Iris pigment epithelial cell (primary cell): ENCODE data around the gene UGT1A9.
"Not testable (repeated sequence)": the region's sequence is repeated elsewhere in the genome, so short reads cannot be mapped to it uniquely, and the experiment has no call there.

Experiments used
- DNase-seq: peaks from one replicate; pipeline ENCODE4 v3.0.0-alpha.2; 2011; ENCODE audit warnings: low read depth

Gene UGT1A9

DNA sequence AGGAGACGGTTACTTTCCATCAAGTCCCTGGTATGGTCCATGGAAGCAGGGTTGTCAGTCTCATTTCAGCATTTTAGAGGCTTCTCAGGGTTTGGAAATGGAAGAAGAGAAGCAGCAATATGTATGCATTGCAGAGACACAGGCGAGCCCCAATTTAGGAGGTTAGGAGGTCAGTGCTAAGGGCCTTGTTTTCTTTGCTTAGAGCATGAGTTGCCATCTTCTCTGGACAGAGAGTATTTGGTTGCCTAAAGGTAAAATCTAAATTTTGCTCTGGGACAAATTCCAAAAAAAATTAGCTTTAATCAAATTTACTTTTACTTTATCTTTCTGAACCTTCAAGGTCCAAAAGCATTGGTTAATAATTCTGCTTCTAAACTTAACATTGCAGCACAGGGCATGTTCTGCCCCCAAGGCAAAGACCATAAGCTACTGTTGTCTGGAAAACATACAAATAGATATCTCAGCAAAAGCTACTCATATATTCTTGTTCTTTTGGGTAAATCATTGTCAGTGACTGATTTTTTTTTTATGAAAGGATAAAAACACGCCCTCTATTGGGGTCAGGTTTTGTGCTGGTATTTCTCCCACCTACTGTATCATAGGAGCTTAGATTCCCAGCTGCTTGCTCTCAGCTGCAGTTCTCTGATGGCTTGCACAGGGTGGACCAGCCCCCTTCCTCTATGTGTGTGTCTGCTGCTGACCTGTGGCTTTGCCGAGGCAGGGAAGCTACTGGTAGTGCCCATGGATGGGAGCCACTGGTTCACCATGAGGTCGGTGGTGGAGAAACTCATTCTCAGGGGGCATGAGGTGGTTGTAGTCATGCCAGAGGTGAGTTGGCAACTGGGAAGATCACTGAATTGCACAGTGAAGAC, at the start of gene UGT1A9:
UGT1A9 (plus strand) TSS at position 609 of the 872 bp plus-strand sequence; CDS start at position 646, 37 bp downstream.
- no peak for DNase-seq

DNA sequence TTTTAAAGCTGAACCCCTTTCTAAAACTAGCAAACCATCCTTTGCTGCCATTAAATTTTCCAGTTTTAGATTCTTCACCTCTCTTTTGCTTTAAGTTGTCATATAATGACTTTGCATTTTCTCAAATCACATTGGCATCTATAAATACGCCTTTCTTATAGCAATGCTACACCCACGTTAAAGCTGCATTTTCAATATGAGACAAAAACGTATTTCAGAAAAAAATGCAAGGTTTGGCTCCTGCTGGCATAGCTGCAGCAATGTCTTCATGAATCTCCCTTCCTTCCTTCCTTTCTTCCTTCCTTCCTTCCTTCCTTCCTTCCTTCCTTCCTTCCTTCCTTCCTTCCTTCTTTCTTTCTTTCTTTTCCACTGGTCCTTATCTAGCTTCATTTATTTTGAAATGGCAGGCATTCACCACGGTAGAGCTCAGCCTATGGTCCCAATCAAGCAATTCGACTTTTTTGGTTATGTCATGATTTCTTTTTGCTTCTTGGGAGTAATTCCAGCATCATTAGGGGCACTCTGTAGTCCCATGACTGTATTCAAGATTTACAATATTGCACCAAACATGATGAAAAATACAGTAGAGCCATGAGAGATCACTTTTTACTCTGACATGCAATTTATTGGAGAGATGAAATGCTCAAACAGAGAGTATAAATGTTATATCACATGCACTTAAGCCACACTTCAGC, 44.2 kb upstream of the UGT1A9 start:
- DNase-seq: no peak

DNA sequence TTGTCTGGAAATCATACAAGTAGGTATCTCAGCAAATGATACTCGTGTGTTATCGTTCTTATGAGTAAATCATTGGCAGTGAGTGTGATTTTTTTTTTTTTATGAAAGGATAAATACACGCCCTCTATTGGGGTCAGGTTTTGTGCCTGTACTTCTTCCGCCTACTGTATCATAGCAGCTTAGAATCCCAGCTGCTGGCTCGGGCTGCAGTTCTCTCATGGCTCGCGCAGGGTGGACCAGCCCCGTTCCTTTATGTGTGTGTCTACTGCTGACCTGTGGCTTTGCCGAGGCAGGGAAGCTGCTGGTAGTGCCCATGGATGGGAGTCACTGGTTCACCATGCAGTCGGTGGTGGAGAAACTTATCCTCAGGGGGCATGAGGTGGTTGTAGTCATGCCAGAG, 35.4 kb upstream of the UGT1A9 start, which contains the start of gene UGT1A10:
UGT1A10 (plus strand) TSS at position 143 of the 400 bp plus-strand sequence; CDS start at position 218, 75 bp downstream.
- DNase-seq: not testable (repeated sequence)

DNA sequence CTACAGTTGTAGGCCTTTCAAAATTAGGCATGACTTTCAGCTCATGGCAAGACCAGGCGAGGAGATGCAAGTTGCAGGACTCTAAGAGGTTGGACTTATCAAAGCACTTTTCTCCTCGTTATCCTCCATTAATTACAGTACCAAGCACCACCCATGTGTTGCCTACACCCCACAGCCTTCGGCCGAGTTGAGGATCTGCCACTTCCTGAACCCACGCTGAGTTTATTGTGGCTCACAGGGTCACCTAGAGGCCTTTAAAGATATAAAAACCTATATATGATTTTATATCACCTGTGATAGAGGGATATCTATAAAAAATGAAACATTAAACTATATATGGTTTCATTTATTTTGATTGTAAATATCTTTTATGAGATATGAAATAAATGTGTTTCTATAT, 32.9 kb upstream of the UGT1A9 start:
- DNase-seq: no peak

DNA sequence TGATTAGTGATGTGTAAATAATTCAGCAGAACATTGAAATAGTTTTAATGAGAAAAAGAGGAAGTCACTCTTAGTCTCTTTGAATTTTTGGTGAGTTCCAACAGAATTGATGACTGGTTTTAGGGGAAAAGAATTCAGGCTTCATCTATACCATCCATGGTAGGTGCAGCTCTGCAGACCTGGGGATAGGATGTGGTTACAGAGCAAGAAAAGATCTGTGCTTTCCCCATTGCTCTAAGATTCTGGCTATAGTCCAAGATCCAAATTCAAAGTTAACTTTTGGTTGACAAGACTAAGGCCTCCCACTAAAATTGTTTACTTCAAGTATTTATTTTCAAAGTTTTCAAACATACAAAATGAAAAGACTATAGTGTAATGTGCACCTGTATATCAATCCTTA, 31.8 kb upstream of the UGT1A9 start:
- no peak for DNase-seq

DNA sequence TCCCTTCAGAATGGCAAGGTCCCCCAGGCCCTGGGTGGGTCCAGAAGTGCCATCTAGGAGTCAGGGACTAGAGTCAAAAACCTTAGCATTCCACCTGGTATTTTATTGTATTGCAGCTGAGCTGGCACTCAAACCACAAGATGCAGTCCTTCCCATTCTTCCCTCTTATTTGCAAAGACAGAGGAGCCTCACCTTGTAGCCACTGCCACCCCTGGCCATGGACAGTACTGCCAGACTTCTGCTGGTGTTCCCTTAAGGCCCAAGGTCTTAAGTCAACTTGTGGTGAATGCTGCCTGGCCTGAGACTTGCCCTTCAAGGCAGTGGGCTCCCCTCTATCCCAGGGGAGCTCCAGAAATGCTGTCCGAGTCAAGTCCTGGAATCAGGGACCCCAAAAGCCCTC, 28.6 kb upstream of the UGT1A9 start:
- peak; percentile 20 for DNase-seq

DNA sequence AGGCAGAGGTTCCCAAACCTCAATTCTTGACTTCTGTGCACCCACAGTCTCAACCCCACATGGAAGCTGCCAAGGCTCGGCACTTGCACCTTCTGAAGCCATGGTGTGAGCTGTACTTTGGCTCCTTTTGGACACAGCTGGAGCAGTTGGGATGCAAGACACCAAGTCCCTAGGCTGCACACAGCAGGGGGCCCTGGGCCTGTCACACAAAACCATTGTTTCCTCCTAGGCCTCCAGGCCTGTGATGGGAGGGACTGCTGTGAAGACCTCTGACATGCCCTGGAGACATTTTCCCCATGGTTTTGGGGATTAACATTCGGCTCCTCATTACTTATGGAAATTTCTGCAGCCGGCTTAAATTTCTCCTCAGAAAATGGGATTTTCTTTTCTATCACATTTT, 25.7 kb upstream of the UGT1A9 start:
- DNase-seq: not testable (repeated sequence)

DNA sequence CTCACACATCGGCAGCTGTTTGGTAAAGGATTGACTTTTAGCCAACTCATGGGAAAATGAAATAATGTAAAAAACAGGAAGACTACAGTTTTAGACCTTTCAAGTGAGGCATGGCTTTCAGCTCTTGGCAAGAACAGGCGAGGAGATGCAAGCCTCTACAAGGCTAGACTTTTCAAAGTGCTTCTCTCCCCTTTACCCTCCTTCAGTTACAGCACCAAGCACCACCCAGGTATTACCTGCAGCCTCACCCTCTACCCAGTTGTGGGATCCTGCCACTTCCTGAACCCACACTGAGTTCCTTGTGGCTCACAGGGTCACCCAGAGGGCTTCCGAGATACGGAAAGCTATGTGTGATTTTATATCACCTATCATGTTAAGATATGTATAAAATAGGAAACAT, 20.7 kb upstream of the UGT1A9 start:
- DNase-seq: no peak

DNA sequence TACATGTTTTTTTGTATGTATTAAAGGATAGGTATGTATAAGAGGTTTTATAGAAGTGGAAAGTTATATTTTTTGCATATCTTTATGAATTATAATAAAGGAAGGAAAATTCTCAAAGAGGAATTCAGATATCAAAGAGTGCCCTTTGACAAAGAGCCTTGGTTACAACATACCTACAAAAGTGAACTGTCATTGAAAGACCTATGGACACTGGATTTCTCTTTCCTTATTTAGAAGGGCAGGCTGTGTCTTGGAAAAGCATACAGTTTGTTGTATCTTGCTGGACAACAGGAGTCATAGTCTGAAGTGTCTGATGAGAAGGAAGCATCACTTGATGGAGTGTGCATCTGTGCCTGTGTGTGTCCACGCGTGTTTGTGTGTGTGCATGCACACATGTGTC, 20.3 kb upstream of the UGT1A9 start:
- no peak for DNase-seq

DNA sequence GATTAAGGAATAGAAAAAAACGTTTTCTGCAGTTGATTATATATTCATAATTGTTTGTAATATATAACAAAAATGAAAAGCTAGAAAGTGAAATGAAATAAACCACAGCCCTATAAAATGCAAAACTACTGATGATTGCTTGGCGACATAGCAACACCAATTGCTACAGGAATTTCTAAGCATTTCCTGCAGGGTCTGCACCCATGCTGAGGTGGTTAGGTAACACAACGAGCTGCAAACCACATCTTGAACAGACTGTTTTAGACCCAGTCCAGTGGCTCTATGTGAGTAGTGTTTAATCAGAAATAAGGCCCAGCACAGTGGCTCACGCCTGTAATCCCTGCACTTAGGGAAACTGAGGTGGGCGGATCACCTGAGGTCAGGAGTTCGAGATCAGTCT, 17.2 kb upstream of the UGT1A9 start:
- DNase-seq: no peak

DNA sequence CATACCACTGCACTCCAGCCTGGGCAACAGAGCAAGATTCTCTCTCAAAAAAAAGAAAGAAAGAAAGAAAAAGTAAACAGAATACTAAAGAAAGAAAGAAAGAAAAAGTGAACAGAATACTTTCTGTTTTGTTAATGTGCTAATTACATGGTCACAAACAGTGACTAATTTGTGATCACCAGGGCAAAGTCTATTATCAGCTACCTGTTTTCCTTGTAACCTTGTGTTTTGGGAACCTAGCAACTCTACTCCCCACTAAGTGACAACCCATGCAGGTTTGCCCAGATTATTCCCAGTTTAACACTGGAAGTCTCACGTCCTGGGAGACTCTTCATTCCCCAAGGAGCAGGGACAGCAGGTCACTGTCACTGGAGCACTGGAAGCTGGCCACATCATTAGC, 16.7 kb upstream of the UGT1A9 start:
- DNase-seq: no peak

DNA sequence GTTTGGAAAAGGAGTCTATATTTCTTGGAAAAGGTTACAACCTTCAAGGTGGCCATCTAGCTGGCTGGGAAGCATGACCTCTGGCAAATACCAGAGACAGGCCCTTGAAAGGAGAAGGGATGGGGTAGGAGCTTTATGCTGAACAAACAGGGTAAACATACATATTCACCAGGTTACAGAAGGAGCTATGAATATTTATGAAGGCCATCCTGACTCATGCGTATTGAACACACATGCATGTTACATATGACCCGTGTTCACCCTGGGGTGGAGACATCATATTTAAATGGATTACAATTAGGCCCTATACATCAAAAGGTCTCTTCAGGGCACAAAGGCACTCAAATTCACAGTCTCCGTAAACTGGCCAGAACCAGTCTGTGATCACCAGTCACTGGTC, 15.8 kb upstream of the UGT1A9 start:
- DNase-seq: not testable (repeated sequence)

DNA sequence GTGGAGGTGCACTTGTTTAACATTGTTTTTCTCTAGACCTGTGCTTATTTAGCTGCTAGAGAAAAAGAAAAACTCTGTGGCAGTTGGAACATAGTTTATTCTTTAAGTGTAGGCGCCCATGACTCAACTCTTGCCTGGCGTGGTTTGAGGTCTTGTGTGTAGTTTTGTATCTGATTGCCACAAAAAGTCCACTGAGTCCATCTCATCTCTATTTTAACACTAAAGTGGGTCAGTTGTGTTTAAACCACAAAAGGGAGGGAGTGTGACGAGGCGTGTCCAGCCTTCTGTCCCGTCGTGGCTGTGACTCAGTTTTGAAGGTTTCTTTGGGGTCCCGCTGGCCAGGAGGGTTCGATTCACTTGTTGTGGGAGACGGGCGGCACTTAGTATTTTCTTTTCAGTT, 15.3 kb upstream of the UGT1A9 start:
- no peak for DNase-seq

DNA sequence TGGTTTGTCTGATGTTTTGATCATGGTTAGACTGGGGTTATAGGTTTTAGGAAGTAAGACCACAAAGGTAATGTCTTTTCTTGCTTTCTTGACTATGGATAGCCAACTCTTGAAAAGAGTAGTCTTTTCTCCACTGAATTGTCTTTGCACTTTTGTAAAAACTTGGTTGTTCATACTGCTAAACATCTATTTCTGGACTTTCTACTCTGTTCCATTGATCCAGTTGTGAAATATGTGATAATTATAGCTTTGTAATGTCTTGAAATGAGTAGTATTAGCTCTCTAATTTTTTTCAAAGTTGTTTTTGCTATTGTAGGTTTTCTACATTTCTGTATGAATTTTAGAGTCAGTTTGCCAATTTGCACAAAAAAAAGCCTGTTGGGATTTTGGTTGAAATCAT, 13.1 kb upstream of the UGT1A9 start:
- no peak for DNase-seq

DNA sequence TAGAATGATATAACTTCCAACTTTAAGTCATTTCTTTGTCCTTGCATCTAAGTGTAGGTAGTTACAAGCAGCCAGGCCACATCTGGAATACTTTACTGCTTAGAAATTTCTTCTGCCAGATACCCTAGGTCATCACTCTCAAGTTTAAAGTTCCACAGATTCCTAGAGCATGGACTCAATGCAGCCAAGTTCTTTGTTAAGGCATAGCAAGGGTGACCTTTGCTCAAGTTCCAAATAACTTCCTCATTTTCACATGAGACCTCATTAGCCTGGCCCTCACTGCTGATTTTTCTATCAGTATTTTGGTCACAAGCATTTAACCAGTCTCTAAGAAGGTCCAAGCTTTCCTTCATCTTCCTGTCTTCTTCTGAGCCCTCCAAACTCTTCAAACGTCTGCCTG, 7.8 kb upstream of the UGT1A9 start:
- no peak for DNase-seq

DNA sequence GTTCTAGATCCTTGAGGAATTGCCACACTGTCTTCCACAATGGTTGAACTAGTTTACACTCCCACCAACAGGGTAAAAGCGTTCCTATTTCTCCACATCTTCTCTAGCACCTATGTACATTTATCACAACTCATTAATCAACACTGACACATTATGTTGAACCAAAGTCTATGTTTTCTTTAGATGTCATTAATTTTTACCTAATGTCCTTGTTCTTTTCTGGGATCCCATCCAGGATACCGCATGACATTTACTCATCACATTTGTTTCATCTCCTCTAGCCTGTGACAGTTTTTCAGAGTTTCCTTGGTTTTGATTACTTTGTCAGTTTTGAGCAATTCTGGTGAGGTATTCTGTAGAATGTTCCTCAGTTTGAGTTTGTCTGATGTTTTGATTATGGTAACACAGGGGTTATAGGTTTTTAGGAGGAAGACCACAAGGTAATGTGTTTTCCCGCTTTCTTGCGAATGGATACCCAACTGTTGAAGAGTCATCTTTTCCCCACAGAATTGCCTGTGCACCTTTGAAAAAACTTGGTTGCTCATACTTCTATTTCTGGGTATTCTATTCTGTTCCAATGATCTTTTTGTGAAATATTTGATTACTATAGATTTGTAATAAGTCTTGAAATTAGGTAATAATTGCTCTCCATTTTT, 3.0 kb upstream of the UGT1A9 start:
- DNase-seq: no peak

DNA sequence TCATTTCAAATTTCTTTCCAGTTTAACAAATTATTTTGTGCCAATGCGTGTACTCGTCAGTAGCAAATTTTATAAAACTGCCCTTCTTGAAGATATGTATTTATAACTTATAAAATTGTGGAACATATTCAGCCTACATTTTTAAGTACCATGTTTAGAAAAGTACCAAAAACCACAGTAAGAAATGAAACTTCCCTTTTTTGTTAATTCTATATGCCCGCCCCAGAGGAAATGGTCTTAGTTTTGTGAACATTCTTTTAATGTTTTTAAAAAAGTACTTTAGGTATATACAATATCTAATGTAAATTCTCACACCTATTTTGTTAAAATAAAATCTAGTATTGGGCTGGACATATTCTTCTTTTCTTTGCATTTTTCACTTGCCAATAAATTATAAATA, 1.2 kb downstream of the UGT1A9 start:
- no peak for DNase-seq

DNA sequence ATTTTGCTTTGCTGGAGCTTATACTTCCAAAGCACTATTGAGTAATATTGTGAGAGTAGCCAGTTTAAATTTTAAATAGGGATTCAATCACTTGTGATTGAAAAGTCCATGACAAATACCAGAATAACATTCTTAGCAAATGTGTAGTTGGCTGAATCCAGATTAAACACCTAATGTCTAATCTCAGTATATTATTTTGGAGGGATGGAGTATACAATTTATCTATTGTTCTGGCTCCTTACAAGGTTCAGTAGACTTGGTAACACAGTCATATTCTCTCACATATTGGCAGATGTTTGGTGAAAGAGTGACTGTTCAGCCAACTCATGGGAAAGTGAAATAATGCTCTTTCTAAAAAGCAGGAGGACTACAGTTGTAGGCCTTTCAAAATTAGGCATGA, 2.2 kb downstream of the UGT1A9 start:
- no peak for DNase-seq

DNA sequence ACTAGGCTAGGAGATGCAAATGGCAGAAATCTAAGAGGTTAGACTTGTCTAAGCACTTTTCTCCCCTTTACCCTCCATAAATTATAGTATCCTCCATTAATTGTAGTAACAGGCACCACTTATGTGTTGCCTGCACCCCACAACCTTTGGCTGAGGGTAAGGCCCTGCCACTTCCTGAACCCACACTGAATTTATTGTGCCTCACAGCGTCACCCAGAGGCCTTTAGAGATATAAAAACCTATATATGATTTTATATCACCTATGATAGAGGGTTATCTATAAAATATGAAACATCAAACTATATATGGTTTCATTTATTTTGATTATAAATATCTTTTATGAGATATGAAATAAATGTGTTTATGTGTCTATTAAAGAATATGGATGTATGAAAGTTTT, 2.6 kb downstream of the UGT1A9 start:
- no peak for DNase-seq

DNA sequence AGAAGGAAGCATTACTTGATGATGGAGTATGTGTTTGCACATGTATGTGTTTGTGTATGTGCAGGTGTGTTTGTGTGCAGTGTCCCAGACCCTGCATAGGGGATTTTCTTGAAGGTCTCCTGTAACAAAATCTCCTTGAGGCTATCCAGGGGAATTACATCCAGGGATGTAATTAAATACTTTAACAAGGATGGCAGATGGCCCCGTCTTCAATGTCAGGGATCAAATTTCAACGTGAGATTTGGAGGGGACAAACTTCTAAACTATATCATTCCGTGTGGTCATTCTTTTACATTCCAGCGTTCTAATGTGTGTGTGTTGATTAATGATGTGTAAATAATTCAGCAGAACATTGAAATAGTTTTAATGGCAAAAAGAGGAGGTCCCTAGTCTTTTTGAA, 3.3 kb downstream of the UGT1A9 start:
- DNase-seq: no peak

DNA sequence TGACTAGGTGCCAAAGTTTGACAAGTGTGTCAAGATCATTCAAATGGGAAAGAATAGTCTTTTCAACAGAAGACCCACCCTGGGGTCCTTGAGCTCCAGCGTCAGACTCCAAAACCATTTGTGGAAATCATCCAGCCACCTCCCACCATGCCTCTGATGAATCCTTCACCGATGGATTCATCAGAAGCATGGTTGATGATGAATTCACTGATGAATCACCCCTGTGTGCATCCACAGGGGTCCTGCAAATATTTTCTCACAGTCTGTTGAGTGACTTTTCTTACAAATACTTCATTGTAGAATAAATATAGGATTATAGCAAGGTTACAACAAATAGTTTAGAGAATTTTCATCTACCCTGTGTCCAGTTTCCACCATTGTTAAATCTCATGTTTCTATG, 4.3 kb downstream of the UGT1A9 start:
- DNase-seq: peak; percentile 18

DNA sequence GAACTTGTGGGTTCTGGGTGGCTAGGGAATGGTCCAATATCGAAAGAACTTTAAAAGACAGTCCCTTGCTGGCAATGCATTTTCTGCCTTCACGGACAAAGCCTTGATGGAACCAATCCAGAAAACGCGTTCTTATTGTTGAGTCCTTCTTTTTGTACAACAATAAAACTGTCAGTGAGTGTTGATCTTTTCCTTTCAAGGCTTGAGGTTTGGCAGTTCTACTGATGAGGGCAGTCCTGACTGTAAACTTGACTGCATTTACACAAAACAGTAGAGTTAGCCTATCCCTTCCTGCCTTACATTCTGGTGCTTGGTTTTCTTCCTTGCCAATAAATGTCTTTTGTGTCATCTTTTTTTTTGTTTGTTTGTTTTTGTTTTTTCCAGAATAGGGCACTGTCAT, 7.5 kb downstream of the UGT1A9 start:
- no peak for DNase-seq
